ENCODE results near the gene UGGT1.

DNA sequence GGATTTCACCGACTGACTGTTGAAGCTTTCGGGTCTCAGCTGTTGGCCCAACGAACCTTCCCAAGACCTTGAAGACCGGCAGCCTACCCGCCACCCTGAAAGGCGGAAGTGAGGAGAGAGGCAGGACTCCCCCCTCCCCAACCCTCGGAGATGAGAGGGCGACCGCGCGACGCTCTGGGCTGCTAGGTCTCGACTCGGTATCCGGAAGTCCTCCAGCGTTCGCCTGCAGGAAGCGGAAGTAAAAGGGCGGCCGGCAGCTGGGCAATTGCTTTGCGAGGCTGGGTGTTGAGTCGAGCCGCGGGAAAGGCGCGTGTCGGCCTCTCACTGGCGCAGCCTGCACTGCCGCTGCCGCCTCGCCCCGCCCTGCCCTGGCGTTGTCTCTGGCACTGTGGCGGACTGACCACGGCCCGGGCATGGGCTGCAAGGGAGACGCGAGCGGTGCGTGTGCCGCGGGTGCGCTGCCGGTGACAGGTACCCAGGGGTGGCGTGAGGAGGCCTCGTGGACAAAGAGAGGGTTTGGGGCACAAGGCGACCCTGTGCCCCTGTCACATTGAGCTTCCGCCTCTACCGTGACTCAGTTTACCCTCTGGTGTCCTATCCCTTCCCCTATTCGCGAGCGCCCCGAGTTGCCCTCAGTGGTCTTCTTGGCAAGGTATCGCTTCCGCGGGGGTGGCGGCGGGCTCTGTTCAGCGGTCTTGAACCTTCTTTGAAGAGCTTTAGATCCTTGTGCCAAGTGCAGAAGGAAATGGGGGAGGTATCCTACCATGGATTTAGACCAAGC lies at the start of gene UGGT1:
- TF ChIP-seq, protein P1, sequence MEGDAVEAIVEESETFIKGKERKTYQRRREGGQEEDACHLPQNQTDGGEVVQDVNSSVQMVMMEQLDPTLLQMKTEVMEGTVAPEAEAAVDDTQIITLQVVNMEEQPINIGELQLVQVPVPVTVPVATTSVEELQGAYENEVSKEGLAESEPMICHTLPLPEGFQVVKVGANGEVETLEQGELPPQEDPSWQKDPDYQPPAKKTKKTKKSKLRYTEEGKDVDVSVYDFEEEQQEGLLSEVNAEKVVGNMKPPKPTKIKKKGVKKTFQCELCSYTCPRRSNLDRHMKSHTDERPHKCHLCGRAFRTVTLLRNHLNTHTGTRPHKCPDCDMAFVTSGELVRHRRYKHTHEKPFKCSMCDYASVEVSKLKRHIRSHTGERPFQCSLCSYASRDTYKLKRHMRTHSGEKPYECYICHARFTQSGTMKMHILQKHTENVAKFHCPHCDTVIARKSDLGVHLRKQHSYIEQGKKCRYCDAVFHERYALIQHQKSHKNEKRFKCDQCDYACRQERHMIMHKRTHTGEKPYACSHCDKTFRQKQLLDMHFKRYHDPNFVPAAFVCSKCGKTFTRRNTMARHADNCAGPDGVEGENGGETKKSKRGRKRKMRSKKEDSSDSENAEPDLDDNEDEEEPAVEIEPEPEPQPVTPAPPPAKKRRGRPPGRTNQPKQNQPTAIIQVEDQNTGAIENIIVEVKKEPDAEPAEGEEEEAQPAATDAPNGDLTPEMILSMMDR (IDR thresholded peaks at IDR 0.05; ENCODE audit: extremely low read depth in 1 of 2, insufficient read depth in 1 of 2, low read depth in 1 of 2, low read length in 2 of 2), result no peak
- TF ChIP-seq, protein P2, sequence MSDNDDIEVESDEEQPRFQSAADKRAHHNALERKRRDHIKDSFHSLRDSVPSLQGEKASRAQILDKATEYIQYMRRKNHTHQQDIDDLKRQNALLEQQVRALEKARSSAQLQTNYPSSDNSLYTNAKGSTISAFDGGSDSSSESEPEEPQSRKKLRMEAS (IDR thresholded peaks at IDR 0.05; ENCODE audit: insufficient read depth, insufficient read length), result peak; percentile 31
- TF ChIP-seq POLR2AphosphoS5 (IDR thresholded peaks at IDR 0.05; ENCODE audit: insufficient read depth, low read depth, low read length) (peak; percentile 96), EZH2 (IDR thresholded peaks at IDR 0.05; ENCODE audit: borderline replicate concordance, low read depth, low read length, severe bottlenecking) (no peak), POLR2A (IDR thresholded peaks at IDR 0.05; ENCODE audit: low read depth, low read length) (peak; percentile 96), MYC (IDR thresholded peaks at IDR 0.05; ENCODE audit: low read depth, low read length) (no peak)

Data from endothelial cell of umbilical vein (primary cell).